Measurements from ENCODE around the gene MAVS.
"Not testable (repeated sequence)": the region's sequence is repeated elsewhere in the genome, so short reads cannot be mapped to it uniquely, and the experiment has no call there.

Gene MAVS

DNA sequence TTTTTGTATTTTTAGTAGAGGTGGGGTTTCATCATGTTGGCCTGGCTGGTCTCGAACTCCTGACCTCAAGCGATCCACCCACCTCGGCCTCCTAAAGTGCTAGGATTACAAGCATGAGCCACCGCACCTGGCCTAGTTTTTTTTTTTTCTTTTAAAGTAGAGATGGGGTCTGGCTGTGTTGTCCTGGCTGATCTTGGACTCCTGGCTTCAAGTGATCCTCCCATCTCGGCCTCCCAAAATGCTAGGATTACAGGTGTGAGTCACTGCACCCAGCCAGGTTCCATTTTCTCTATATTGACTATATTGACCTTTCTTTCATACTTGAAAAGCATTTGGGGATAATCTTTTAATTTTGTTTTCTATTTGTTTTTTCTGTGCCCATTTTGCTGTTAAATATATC, 55.8 kb downstream of the MAVS start:
- Histone ChIP-seq H3K36me3 (replicated peaks; ENCODE audit: insufficient read depth, low read length) (no peaks in the 10 kb centered on the region), H3K27me3 (replicated peaks; ENCODE audit: insufficient read depth, low read length) (no peaks in the 10 kb centered on the region), H3K9ac (ENCODE audit: low read length) (no peak overlapping the region), H3K9me3 (replicated peaks; ENCODE audit: insufficient read depth, low read length) (no peaks in the 10 kb centered on the region), H3K79me2 (ENCODE audit: low read length) (peaks cover 100% of the 10 kb centered on the region), H3K4me2 (ENCODE audit: low read depth, low read length) (no peak overlapping the region), H3K27ac (ENCODE audit: low read length) (no peak overlapping the region), H3K4me3 (ENCODE audit: low read length) (no peak overlapping the region), H4K20me1 (ENCODE audit: insufficient read depth, low read length) (peaks cover 77% of the 10 kb centered on the region), H3F3A (ENCODE audit: insufficient read depth, low read length) (no peaks in the 10 kb centered on the region), H3K4me1 (ENCODE audit: low read length) (peaks cover 5% of the 10 kb centered on the region; the same call in 1 of the 2 replicates), H3K9me2 (replicated peaks; ENCODE audit: insufficient read depth, low read length) (no peaks in the 10 kb centered on the region), H2AFZ (ENCODE audit: low read length) (no peak overlapping the region)
- TF ChIP-seq EZH2 (optimal IDR thresholded peaks at IDR 0.05; ENCODE audit: low read depth, low read length) (no peak), EZH2phosphoT487 (IDR thresholded peaks at IDR 0.05; ENCODE audit: low read length) (no peak)
- TF ChIP-seq, protein P1, sequence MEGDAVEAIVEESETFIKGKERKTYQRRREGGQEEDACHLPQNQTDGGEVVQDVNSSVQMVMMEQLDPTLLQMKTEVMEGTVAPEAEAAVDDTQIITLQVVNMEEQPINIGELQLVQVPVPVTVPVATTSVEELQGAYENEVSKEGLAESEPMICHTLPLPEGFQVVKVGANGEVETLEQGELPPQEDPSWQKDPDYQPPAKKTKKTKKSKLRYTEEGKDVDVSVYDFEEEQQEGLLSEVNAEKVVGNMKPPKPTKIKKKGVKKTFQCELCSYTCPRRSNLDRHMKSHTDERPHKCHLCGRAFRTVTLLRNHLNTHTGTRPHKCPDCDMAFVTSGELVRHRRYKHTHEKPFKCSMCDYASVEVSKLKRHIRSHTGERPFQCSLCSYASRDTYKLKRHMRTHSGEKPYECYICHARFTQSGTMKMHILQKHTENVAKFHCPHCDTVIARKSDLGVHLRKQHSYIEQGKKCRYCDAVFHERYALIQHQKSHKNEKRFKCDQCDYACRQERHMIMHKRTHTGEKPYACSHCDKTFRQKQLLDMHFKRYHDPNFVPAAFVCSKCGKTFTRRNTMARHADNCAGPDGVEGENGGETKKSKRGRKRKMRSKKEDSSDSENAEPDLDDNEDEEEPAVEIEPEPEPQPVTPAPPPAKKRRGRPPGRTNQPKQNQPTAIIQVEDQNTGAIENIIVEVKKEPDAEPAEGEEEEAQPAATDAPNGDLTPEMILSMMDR (IDR thresholded peaks at IDR 0.05; ENCODE audit: low read length), result no peak
- DNase-seq, result no peak

DNA sequence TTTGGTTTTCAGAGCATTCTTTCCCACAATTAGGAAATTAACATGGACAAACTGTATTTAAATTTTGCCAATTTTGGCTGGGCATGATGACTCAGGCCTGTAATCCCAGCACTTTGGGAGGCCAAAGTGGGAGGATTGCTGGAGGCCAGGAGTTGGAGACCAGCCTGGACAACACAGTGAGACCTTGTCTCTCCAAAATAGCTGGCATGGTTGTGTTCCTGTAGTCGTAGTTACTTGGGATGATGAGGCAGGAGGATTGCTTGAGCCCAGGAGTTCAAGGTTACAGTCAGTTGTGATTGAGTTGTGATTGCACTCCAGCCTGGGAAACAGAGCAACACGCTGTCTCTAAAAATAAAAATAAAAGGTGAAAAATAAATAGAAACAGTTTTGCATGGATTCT, 57.6 kb downstream of the MAVS start:
- Histone ChIP-seq H3K4me1 (ENCODE audit: low read length) (peaks cover 5% of the 10 kb centered on the region; the same call in 1 of the 2 replicates), H2AFZ (ENCODE audit: low read length) (no peak overlapping the region), H3K9me3 (replicated peaks; ENCODE audit: insufficient read depth, low read length) (no peaks in the 10 kb centered on the region), H3F3A (ENCODE audit: insufficient read depth, low read length) (no peaks in the 10 kb centered on the region), H3K79me2 (ENCODE audit: low read length) (peaks cover 100% of the 10 kb centered on the region), H3K9ac (ENCODE audit: low read length) (no peak overlapping the region), H3K27me3 (replicated peaks; ENCODE audit: insufficient read depth, low read length) (no peaks in the 10 kb centered on the region), H3K9me2 (replicated peaks; ENCODE audit: insufficient read depth, low read length) (no peaks in the 10 kb centered on the region), H3K4me2 (ENCODE audit: low read depth, low read length) (no peak overlapping the region), H4K20me1 (ENCODE audit: insufficient read depth, low read length) (peaks cover 75% of the 10 kb centered on the region), H3K4me3 (ENCODE audit: low read length) (no peak overlapping the region), H3K27ac (ENCODE audit: low read length) (no peak overlapping the region), H3K36me3 (replicated peaks; ENCODE audit: insufficient read depth, low read length) (peaks cover 13% of the 10 kb centered on the region)
- no peak for DNase-seq
- TF ChIP-seq EZH2 (optimal IDR thresholded peaks at IDR 0.05; ENCODE audit: low read depth, low read length), result no peak
- TF ChIP-seq, protein P1 (IDR thresholded peaks at IDR 0.05; ENCODE audit: low read length), result no peak
- TF ChIP-seq EZH2phosphoT487 (IDR thresholded peaks at IDR 0.05; ENCODE audit: low read length), result no peak

DNA sequence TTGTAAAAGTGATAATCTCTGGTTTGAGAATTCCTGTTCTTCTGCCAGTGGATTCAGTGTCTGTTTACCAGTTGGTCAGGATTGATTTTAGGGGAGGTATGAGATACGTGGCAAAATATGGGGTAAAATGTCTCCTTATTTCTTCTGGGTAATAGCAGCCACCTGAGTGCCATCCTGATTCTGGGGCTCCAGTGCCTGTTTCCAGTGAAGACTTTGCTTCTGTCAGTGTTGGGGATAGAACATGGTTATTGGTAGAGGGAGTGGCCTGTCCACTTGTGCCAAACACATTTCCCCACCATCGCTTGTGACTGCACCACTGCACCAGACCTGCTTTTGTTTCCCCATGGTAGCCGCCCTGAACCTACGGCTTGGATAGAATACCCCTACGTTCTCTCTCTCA, 58.2 kb downstream of the MAVS start:
- Histone ChIP-seq H3K9me2 (replicated peaks; ENCODE audit: insufficient read depth, low read length) (no peaks in the 10 kb centered on the region), H4K20me1 (ENCODE audit: insufficient read depth, low read length) (peaks cover 72% of the 10 kb centered on the region), H3K79me2 (ENCODE audit: low read length) (peaks cover 100% of the 10 kb centered on the region), H3K4me2 (ENCODE audit: low read depth, low read length) (no peak overlapping the region), H3K27ac (ENCODE audit: low read length) (no peak overlapping the region), H3K36me3 (replicated peaks; ENCODE audit: insufficient read depth, low read length) (peaks cover 13% of the 10 kb centered on the region), H2AFZ (ENCODE audit: low read length) (no peak overlapping the region), H3K27me3 (replicated peaks; ENCODE audit: insufficient read depth, low read length) (no peaks in the 10 kb centered on the region), H3K9ac (ENCODE audit: low read length) (no peak overlapping the region), H3K4me3 (ENCODE audit: low read length) (no peak overlapping the region), H3K4me1 (ENCODE audit: low read length) (peaks cover 5% of the 10 kb centered on the region; the same call in 1 of the 2 replicates), H3F3A (ENCODE audit: insufficient read depth, low read length) (no peaks in the 10 kb centered on the region), H3K9me3 (replicated peaks; ENCODE audit: insufficient read depth, low read length) (no peaks in the 10 kb centered on the region)
- DNase-seq, result no peak
- TF ChIP-seq, protein P1 (IDR thresholded peaks at IDR 0.05; ENCODE audit: low read length), result no peak
- no peak for TF ChIP-seq EZH2 (optimal IDR thresholded peaks at IDR 0.05; ENCODE audit: low read depth, low read length)

DNA sequence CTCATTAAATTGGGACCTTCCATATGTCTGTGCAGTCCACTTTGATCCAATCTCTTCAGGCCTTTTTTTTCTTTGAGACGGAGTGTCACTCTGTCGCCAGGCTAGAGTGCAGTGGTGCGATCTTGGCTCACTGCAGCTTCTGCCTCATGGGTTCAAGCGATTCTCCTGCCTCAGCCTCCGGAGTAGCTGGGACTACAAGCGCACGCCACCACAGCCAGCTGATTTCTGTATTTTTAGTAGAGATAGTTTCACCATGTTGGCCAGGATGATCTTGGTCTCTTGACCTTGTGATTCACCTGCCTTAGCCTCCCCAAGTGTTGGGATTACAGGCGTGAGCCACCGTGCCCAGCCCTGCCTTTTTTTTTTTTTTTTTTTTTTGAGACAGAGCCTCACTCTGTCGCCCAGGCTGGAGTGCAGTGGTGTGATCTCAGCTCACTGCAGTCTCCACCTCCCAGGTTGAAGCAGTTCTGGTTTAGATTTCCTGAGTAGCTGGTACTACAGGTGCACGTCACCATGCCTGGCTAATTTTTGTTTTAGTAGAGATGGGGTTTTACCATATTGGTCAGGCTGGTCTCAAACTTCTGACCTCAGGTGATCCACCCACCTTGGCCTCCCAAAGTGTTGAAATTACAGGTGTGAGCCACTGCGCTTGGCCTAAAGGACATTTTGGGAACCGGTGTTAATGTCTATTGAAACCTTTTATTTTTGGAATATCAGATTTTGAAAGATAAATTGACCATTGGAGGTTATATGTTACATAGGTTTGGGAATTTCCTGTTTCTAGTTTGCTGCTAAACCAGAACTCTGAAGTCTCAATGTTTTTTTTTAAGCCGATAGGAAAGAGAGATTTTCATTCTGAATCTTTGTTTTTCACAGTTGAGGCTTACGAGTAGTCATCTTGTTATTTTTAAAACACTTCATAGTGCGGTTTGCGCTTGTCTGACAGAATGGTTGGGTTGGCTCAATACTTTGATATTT, 60.4 kb downstream of the MAVS start:
- not testable (repeated sequence) for H3K4me3 ChIP-seq (ENCODE audit: low read length); H3K27me3 ChIP-seq (replicated peaks; ENCODE audit: insufficient read depth, low read length); H3K4me2 ChIP-seq (ENCODE audit: low read depth, low read length); H3K27ac ChIP-seq (ENCODE audit: low read length); H3K9ac ChIP-seq (ENCODE audit: low read length); H3K9me3 ChIP-seq (replicated peaks; ENCODE audit: insufficient read depth, low read length); H3K4me1 ChIP-seq (ENCODE audit: low read length); DNase-seq; H2AFZ ChIP-seq (ENCODE audit: low read length); H3K9me2 ChIP-seq (replicated peaks; ENCODE audit: insufficient read depth, low read length); H3F3A ChIP-seq (ENCODE audit: insufficient read depth, low read length)
- Histone ChIP-seq H3K36me3 (replicated peaks; ENCODE audit: insufficient read depth, low read length) (peaks cover 13% of the 10 kb centered on the region), H3K79me2 (ENCODE audit: low read length) (peaks cover 100% of the 10 kb centered on the region), H4K20me1 (ENCODE audit: insufficient read depth, low read length) (peaks cover 59% of the 10 kb centered on the region)
